ENCODE measurements around the gene NEK7. TPM values are rescaled to one million over a fixed set of nuclear protein-coding genes. Genes with fewer than 3 reads are reported as not detected.

NEK7 gene
- total and polyA plus RNA-seq, 2 experiments from 2014 or later, result 700 to 1,186 TPM

- Histone ChIP-seq H3K4me3 (no peak overlapping the region; the same call in 1 of the 2 replicates), H3K36me3 (ENCODE audit: low read depth) (peaks cover 6% of the 10 kb centered on the region; the same call in 1 of the 2 replicates), H4K20me1 (ENCODE audit: insufficient read depth) (peaks cover 92% of the 10 kb centered on the region), H3K79me2 (ENCODE audit: insufficient read depth) (peaks cover 100% of the 10 kb centered on the region), H3K27me3 (replicated peaks; ENCODE audit: insufficient read depth) (no peaks in the 10 kb centered on the region), H3K9me3 (ENCODE audit: low read depth) (no peaks in the 10 kb centered on the region), H3K9ac (peak overlapping the region; percentile 35), H3K9me2 (ENCODE audit: insufficient read depth) (no peaks in the 10 kb centered on the region), H3K27ac (peak overlapping the region; percentile 73), H3K4me1 (ENCODE audit: insufficient read depth) (peaks cover 93% of the 10 kb centered on the region), H3K4me2 (ENCODE audit: unreplicated experiment) (peak overlapping the region; percentile 44), H2AFZ (no peak overlapping the region), H3F3A (ENCODE audit: insufficient read depth) (peaks cover 77% of the 10 kb centered on the region)
- in situ Hi-C loops (cut with MboI), result no loop called here
- DNase-seq, result no peak
- TF ChIP-seq EZH2 (IDR thresholded peaks at IDR 0.05; ENCODE audit: insufficient read depth, poor library complexity, severe bottlenecking) (no peak), EZH2phosphoT487 (IDR thresholded peaks at IDR 0.05; ENCODE audit: insufficient read depth, low read depth) (no peak)
- 97 to 100% methylated on average over 1 of the region's 1 CpG for WGBS, 2 experiments (ENCODE audit: low coverage in 1 of 2, low lambda C conversion rate in 2 of 2, missing lambda C conversion rate in 2 of 2)
Observed at GRCh38 chr1:198176179-198176578, 19.4 kb downstream of the NEK7 start.

- H3K27ac ChIP-seq, result peak overlapping the region; percentile 9
Observed at GRCh38 chr1:198177546-198177945, 20.7 kb downstream of the NEK7 start.

DNA sequence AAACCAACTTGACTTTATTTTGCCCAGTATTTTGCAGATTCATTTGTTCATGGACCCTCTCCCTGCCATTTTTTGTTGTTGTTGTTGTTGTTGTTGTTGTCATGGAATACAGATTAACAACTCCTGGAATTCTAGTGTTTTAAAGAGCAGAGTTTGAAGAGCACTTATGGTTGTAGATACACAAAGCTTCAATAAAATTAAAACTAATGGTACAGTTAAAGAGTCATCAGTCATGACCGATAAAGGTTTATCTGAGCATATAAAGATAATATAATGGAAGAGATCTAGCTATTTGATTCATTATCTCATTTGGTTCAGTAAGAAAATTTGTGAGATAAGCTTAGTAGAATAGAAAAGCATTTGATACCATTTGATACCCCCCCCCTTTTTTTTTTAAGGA, 21.8 kb downstream of the NEK7 start:
- Histone ChIP-seq H3K4me3 (0 out of 2 replicates have a peak overlapping the region, but pooled peaks have one; percentile 12), H3K27me3 (replicated peaks; ENCODE audit: insufficient read depth) (no peaks in the 10 kb centered on the region), H3F3A (ENCODE audit: insufficient read depth) (peaks cover 86% of the 10 kb centered on the region), H3K4me1 (ENCODE audit: insufficient read depth) (peaks cover 97% of the 10 kb centered on the region), H3K9me3 (ENCODE audit: low read depth) (no peaks in the 10 kb centered on the region), H3K9me2 (ENCODE audit: insufficient read depth) (no peaks in the 10 kb centered on the region), H4K20me1 (ENCODE audit: insufficient read depth) (peaks cover 91% of the 10 kb centered on the region), H2AFZ (no peak overlapping the region), H3K4me2 (ENCODE audit: unreplicated experiment) (peak overlapping the region; percentile 35), H3K36me3 (ENCODE audit: low read depth) (peaks cover 6% of the 10 kb centered on the region; the same call in 1 of the 2 replicates), H3K9ac (no peak overlapping the region), H3K79me2 (ENCODE audit: insufficient read depth) (peaks cover 100% of the 10 kb centered on the region), H3K27ac (no peak overlapping the region)
- WGBS, 2 experiments (ENCODE audit: low coverage in 1 of 2, low lambda C conversion rate in 2 of 2, missing lambda C conversion rate in 2 of 2), result 94 to 100% methylated on average over 1 of the region's 1 CpG
- TF ChIP-seq EZH2phosphoT487 (IDR thresholded peaks at IDR 0.05; ENCODE audit: insufficient read depth, low read depth) (no peak), EZH2 (IDR thresholded peaks at IDR 0.05; ENCODE audit: insufficient read depth, poor library complexity, severe bottlenecking) (no peak)
- DNase-seq, result no peak
- in situ Hi-C loops (cut with MboI), result no loop called here

More at GRCh38 chr1:198177546-198177945, 20.7 kb downstream of the NEK7 start:
- H3K4me1 ChIP-seq (ENCODE audit: insufficient read depth), result peaks cover 93% of the 10 kb centered on the region
- H2AFZ ChIP-seq, result no peak overlapping the region
- H3K9ac ChIP-seq, result 0 out of 2 replicates have a peak overlapping the region, but pooled peaks have one; percentile 1
- WGBS, 2 experiments (ENCODE audit: low coverage in 1 of 2, low lambda C conversion rate in 2 of 2, missing lambda C conversion rate in 2 of 2), result 51 to 52% methylated on average over 2 of the region's 2 CpGs
- peaks cover 6% of the 10 kb centered on the region; the same call in 1 of the 2 replicates for H3K36me3 ChIP-seq (ENCODE audit: low read depth)
- H3K27me3 ChIP-seq (replicated peaks; ENCODE audit: insufficient read depth), result no peaks in the 10 kb centered on the region
- DNase-seq, result no peak
- H3K79me2 ChIP-seq (ENCODE audit: insufficient read depth), result peaks cover 100% of the 10 kb centered on the region
- H3F3A ChIP-seq (ENCODE audit: insufficient read depth), result peaks cover 77% of the 10 kb centered on the region
- TF ChIP-seq EZH2phosphoT487 (IDR thresholded peaks at IDR 0.05; ENCODE audit: insufficient read depth, low read depth), result no peak
- TF ChIP-seq EZH2 (IDR thresholded peaks at IDR 0.05; ENCODE audit: insufficient read depth, poor library complexity, severe bottlenecking), result no peak
- peak overlapping the region; percentile 44 for H3K4me2 ChIP-seq (ENCODE audit: unreplicated experiment)
- peaks cover 90% of the 10 kb centered on the region for H4K20me1 ChIP-seq (ENCODE audit: insufficient read depth)
- no peaks in the 10 kb centered on the region for H3K9me3 ChIP-seq (ENCODE audit: low read depth)
- in situ Hi-C loops (cut with MboI), result no loop called here
- H3K4me3 ChIP-seq, result no peak overlapping the region; the same call in 1 of the 2 replicates
- no peaks in the 10 kb centered on the region for H3K9me2 ChIP-seq (ENCODE audit: insufficient read depth)

DNA sequence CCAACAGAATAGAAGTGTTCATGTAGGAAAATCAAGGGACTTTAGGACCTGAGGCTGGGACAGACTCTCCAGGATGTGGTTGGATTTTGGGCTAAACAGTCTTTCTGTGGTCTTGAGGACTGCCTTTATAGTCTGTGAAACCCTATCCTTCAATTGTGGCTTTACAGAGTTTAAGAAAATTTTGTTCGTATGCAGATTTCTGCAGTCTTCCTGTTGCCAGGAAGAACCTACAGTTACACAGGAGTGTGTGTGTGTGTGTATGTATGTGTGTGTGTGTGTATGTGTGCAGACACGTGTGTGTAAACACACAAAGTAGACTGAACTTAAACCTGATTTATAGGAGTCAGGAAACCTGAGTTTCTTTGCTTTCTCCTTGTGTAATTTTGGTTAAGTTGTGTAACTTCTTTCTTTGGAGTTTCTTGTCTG, 22.8 kb downstream of the NEK7 start:
- peak overlapping the region; percentile 35 for H3K4me2 ChIP-seq (ENCODE audit: unreplicated experiment)
- no peaks in the 10 kb centered on the region for H3K9me3 ChIP-seq (ENCODE audit: low read depth)
- H3K4me1 ChIP-seq (ENCODE audit: insufficient read depth), result peaks cover 95% of the 10 kb centered on the region
- 75 to 81% methylated on average over 2 of the region's 2 CpGs for WGBS, 2 experiments (ENCODE audit: low coverage in 1 of 2, low lambda C conversion rate in 2 of 2, missing lambda C conversion rate in 2 of 2)
- in situ Hi-C loops (cut with MboI), result no loop called here
- peak overlapping the region; percentile 21; the same call in 1 of the 2 replicates for H3K9ac ChIP-seq
- no peak for DNase-seq
- H3K9me2 ChIP-seq (ENCODE audit: insufficient read depth), result no peaks in the 10 kb centered on the region
- TF ChIP-seq EZH2 (IDR thresholded peaks at IDR 0.05; ENCODE audit: insufficient read depth, poor library complexity, severe bottlenecking), result no peak
- peaks cover 90% of the 10 kb centered on the region for H4K20me1 ChIP-seq (ENCODE audit: insufficient read depth)
- peaks cover 100% of the 10 kb centered on the region for H3K79me2 ChIP-seq (ENCODE audit: insufficient read depth)
- no peak overlapping the region for H2AFZ ChIP-seq
- peak overlapping the region; percentile 20; the same call in 1 of the 2 replicates for H3K4me3 ChIP-seq
- peaks cover 9% of the 10 kb centered on the region; the same call in 1 of the 2 replicates for H3K36me3 ChIP-seq (ENCODE audit: low read depth)
- H3K27me3 ChIP-seq (replicated peaks; ENCODE audit: insufficient read depth), result no peaks in the 10 kb centered on the region
- H3K27ac ChIP-seq, result peak overlapping the region; percentile 16; the same call in 1 of the 2 replicates
- peaks cover 93% of the 10 kb centered on the region for H3F3A ChIP-seq (ENCODE audit: insufficient read depth)

Measured in GM23248 (cell line).